GM18508 (cell line): Measurements from ENCODE around the gene DAB1.
"Not testable (repeated sequence)": the region's sequence is repeated elsewhere in the genome, so short reads cannot be mapped to it uniquely, and the experiment has no call there.

Experiments
- ATAC-seq: cut with Tn5 transposase; IDR thresholded peaks from one replicate; pipeline ENCODE4 v1.9.1; 2021; ENCODE audit warnings: moderate number of reproducible peaks; ENCODE audit not compliant: insufficient read depth, unreplicated experiment

The DAB1 gene

DNA sequence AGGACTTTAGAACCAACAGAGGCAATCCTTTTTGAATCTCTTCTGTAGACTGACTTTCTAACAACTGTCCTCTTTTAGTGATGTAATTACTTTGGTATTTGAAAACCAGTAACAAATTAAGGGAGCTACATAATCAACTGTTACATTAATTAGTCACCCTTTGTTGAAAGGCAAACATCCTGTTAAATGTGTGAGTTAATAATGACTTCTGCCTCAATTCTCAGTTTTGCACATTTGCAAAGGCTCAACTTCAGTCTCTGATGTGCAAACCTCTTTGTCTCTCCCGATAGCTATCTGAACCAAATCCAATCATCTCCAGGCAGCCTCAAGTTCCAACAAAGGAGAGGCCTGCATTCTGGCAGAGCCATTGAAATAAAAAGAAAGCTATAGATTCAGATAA, 322.7 kb downstream of the DAB1 start:
- no peak for ATAC-seq

DNA sequence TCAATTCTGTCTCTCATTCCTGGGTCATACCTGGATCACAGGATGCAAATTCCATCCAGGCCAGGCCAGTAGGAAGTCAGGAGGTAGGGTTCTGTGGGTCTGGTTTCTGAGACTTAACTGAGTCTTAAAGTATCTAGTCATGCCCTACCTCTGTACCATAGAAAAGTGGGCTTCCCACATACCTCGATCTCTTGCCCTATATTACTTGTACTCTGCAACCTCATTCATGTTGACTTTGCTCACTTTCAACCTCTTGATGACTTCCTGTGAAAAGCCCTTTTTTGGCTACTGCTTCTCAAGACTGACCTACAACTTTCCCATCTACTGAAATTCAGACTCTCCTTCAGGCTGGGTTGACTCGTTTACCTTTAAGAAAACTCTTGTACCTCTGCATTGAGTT, 329.1 kb downstream of the DAB1 start:
- no peak for ATAC-seq

DNA sequence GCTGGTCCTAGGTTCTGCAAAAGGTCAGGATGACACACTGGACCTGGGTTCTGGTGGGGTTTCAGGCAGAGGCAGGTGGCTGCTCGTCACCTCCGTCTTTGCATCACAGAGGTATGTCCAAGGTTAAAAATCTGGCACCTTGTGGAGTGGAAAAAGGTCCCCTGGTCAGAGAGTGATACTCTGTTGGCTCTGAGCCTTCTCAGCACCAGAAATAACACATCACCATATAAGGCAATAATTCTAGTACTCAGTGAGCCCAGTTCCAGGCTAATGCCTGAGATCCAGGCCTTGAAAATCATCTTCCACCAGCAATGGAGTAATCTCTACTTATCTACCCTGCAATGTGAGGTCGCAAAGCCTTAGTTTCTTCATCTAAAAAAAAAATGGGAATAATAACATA, 330.7 kb downstream of the DAB1 start:
- ATAC-seq, result no peak

DNA sequence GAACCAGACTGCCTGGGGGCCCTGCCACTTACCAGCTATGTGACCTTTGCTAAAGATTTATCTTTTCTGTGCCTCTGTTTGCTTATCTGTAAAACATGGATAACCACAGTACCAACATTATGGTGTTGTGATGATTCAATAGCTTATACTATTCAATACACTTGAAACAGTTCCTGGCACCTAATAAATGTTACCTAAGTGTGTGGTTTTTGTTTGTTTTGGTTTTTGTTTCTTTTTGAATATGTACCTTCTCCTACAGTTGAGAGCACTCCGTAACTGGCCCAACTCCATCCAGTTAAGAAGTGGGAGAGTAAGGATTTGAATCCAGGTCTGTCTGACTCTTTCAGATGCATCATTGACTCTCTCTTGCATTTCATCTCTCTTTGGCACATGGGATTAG, 332.2 kb downstream of the DAB1 start:
- no peak for ATAC-seq

DNA sequence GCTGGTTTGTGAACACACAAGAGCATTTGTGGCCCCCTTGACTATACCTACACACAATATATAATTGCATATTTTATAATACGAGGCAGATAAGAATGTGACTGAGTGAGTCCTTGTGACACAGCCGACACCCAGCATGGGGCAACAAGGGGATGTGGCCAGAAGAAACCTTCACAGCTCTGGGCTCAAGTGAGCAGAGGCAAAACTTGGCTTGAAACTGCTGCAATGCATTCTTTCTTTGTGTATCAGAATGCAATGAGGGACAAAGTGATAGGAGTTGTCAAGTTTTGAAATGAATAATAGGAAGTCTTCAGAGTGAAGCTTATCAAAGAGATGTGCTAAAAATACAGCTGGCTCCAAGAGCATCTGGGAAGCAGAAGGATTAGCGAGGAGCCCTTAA, 334.0 kb downstream of the DAB1 start:
- no peak for ATAC-seq

DNA sequence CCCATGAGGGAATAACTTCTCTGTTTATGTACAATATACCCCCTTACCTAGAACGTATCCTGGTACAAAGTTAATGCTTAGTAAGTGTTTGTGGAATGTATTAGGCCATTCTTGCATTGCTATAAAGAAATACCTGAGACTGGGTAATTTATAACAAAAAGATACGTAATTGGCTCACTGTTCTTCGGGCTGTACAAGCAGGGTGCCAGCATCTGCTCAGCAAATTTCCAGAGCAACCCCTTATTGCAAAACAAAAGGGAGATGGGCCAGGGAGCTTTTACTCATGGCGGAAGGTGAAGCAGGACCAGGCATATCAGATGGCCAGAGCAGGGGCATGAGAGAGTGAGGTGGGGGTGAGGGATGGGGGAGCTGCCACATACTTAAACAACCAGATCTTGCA, 334.6 kb downstream of the DAB1 start:
- no peak for ATAC-seq

DNA sequence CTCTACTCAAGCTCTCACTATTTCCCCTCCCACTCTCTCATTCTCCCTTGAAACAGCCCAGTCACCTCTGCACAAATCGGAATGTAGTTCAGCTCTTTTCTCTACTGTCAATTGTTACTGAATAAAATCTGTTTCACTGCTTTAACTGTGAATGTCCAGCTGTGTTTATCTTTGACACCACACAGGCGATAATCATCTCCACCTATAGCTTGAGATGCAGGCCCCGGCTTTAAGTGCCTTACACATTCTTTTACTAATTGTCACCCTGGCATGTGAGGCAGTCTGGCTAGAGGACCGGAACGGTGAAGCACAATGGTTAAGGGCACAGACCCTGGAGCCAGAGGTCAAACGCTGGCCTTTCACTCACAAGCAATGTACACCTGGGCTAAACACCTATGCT, 335.2 kb downstream of the DAB1 start:
- ATAC-seq, result no peak

DNA sequence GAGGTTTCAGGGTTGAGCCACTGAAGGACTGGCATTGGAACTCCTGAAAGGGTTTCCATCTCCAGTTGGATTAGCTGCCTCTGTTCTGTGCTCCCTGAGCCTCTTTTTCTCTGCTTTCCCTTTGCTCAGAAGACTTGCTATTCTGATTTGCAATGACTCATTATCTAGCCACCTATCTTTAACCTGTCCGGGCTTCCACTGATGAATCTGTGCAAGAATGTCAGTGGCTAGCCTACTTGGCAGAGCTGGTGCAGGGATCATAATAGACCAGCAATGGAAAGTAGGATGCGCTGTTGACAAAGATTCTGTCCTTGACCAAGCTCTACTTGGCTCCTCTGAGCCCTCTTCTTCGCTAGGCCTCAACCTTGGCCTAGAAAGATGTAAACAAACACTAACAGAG, 336.2 kb downstream of the DAB1 start:
- not testable (repeated sequence) for ATAC-seq

DNA sequence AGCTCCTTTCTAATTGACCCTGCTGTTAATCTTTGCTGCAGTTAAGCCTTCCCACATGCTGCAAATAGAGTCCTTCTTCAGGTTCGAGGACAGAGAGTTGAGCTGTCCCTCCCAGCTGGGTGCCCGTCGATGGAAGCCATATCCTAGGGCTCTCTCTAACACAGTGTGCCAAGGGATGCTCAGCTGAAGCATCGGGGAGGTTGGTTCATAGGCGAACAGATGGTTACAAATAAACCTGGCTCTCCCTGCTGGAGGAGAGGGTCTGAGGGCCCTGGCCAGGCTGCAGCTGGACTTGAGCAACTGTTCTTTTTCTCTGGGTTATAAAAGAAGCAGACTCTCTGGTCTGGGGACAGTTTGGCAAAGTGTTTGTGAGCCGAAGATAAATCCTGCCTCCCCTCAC, 337.7 kb downstream of the DAB1 start:
- no peak for ATAC-seq

DNA sequence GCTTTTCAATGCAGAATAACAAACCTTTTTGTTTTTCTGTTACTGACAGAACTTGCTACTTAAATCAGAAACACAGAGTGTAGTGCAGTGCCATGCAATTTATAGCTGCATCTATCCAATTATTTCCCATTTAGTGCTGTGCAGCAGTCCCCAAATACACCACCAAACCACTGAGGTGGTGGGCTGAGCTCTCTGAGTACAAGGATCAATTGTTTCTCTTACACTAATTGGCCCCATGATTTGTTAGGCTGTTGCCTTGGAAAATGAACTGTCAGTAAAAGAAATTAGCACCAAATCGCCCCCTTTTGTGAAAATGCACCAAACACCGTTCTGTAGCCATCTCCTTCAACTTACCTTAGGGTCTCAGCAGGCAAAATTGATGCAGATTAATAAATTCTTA, 339.2 kb downstream of the DAB1 start:
- no peak for ATAC-seq

DNA sequence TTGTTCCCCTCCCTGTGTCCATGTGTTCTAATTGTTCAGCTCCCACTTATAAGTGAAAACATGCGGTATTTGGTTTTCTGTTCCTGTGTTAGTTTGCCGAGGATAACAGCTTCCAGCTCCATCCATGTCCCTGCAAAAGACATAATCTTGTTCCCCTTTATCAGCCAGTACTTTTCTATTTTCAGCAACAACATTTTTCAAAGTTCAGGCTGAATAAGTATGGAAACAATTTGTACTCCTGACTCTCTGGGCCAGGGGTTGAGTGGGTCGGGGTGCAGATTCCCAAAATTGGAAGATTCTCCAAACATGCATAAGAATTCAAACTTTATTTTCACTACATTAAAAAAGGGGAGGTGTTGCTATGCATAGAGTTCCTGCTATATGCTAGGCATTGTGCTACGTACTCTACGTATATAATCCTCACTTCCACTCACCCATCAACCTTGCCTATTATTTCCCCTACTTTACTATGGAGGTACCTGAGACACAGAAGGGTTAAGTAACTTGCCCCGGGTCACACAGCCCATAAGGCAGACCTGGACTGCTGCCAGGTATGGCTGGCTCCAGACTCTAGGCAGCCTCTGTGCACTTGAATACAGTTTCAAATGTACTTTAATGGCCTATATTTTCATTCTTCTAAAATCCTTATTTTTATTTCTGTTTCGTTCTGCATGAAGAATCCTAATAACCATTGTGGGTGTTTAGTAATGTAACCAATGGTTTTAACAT, 341.0 kb downstream of the DAB1 start:
- no peak for ATAC-seq

DNA sequence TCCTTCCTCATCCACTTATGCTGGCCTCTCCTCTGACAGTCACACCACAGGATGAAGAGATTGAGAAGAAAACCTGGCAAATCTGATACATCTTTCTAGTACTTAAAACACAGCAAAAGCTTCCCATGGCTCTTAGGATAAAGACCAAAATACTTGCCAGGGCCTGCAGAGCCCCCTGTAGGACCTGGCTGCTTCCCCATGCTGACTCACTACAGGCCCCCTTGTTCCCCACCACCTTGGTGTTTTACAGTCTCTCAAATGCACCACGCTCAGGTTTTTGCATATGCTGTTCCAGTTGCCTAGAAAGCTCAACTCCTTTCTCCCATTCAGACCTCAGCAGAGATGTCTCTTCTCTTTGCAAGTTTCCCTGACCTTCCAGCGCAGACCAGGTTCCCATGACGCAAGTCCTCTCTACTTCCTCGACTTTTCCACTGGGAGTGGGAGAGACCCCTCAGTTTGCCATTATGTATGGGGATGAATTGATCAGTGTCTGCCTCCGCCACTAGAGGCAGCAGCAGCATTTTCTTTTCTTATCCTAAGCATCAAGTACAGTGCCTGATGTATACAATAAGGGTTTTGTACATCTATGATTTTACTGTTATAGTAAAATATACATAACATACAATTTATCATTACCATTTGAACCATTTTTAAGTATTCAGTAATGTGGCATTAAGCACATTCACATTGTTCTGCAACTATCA, 344.3 kb downstream of the DAB1 start:
- no peak for ATAC-seq

DNA sequence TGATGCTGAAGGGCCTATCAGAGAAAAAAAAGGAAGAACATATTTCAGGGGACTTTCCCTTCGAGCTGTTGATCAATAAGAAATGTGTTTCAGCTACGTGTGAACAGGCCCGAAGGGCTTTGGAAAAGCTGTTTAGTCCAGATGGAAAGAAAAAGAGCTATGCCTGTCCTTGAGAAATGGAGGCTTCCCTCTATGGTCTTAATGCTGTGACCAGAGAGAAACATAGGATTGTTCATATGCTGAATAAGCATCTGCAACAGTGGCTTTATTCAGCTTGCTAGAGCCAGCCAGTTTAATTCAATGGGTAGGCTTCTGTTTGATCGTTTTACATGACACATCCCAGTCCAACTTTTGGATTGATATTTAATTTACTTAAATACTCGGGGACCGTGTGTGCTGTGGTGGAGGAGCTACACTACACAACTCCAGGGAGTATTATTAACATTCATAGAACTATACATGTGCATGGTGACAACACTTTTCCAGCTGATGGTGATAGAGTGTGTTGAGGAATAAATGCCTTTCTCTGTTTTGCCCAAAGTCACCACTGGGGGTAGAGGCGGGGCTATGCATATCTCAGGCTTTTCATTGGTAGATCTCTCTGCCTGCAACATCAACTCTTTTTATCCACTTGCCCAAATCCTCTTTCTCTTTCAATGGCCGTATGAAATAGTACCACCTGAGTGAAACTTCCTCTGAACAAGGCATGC, 351.3 kb downstream of the DAB1 start:
- ATAC-seq, result no peak

DNA sequence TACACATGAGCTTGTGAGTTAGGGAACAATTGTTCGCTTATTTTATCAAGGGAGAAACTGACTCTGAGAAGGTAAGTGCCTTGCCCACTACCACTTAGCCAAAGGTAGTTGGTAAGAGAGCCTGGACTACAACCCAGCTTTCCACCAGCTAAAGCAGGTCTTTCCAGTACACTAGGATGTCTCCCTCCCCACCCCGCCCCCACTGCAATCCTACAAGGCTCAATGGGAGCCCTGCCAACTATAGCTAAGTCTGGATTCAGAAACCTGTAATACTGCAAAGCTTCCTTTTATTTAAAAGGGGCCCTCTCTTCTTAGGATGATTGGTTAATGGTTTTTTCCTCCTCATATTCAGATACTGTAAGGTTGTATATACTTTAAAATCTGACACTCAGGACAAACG, 356.0 kb downstream of the DAB1 start:
- ATAC-seq, result no peak

DNA sequence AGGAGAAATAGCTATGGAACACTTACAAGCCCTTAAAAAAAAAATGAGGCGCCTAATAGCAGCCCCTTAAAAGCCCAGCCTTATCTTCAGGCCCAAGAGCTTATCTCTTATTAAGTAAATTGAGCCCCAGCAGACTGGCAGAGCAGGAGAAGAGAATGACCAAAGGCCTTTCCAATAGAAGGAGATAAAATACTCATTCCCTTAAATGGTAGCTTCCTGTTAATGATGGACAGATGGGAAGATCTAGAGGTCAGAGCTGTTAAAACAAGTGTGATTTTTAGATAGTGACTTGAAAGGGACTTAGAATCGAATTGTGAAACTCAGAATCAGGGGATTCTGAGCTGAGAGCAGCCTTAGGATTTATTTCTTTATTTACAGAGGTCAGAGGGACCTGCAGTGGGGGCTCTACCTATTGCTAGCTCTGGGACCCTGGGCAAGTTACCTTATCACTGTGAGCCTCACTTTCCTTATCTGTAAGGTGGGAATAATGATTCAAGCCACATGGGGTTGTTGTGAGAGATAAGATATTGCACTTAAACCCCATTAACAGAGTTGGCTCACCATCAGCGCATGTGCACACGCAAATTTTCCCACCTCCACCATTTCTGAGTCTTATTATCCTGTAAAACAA, 356.8 kb downstream of the DAB1 start:
- no peak for ATAC-seq

DNA sequence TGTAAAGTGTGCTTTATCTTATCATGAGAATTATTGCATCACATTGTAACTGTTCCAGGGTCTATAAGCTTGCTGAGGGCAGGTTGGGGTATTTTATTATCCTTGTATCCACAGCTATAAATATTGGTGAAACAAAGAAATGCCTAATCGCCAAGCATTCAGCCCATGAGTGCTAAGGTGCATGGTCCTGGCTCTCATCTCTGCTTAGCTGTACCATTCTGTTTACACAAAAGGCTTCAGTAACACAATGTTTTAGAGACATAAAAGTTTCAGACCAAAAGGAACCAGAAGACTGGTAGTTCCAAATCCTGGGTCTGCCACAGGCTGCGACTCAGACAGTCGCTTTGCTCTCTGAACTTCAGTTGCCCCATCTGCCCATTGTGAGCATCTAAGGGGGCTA, 358.4 kb downstream of the DAB1 start:
- no peak for ATAC-seq

DNA sequence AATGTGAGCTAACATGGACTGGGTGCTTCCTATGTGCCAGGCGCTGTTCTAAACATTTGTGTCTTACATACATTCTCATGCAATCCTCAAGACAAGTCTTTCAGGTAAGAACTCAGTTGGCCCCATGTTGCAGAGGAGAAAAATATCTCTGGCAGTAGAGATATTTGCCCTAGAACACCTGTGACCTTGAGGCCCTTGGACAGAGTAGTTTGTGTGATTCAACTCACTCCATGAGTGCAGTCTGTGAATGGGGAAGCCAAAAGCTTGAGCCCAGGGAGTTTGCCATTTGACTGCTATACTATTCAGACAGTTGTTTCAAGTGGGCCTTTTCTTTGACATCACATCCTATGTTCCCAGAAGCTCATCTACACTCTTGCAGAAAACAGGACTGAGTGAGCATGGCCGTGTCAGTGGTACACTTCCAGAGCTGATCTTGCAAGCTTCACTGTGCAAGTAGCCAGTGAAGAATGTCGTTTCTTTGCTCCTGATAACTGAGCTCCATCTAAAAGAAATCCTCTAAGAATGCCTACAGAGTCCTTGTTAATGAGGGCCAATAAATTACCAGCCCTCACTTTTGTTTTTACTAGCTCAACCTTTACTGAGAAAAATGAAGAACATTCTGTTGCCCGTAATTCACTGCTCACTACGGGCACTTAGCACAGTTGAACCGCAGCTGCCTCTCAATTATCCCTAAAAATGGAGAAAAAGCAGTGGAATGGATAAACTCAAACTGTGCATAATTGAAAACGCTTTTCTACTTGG, 359.3 kb downstream of the DAB1 start:
- ATAC-seq, result no peak

DNA sequence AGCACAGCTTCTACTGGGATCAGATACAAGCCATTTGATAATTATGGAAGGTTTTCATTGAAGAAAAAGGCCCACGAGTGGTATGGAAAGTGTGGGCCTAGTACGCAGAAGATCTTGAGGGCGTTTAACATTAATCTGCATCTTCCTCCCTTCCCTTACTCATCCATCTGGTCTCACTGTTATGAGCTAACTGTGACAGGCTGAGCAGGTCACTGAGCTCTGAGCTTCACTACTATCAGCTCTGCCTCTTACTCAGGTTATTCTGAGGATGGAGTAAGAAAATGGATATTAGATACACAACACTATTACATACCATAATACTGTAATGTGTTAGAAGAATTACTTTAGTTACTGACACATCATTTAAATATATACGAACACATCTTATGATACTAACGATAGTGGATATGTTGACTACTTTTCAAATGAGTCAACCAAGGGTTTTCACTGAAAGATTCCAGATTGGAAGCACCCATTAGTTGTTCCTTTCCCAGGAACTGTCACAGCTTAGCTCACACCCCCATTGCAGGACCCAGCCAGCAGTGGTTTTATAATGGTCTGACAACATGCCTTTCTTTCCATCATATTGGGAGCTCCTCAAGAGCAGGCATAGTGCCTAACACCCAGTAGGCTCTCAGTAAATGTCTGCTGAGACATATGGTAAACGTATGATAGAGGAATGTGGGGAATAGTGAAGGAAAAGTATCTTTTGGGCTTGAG, 360.3 kb downstream of the DAB1 start:
- no peak for ATAC-seq

DNA sequence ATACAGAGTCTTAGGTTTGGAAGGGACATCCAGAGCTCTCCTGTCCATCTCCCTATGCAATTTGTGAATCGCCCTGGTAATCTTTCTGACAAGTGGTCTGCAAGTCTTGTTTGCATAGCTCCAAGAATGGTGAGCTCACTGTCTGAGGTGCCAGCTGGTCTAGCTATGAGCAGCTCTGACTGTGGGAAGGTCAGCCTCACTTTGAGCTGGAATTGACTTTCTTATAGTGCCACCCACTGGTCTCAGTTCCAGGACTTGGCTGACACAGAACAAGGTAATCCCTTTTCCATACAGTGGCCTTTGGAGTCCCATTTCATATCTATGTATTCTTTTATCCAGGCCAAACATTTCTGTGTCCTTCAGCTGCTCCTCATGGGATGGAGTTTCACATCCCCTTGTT, 362.5 kb downstream of the DAB1 start:
- ATAC-seq, result no peak

DNA sequence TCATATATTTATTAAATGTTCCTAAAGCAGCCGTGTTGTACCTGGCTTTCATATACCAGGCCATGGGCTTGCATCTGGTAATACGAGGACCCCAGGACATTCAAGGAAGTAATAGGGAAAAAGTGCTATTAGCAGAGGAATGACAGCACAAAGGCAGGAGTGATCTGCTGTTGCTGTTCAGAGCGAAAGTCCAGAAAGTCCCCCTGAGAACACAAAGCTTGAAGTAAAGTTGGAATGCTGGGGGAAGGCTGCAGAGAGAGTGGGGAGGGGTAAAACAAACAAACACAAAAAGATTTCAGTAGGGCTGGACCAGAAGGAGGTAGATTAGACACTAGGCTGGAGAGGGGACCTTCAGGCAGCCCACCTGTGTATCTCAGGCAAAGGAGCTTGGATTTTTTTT, 363.4 kb downstream of the DAB1 start:
- no peak for ATAC-seq
